NCI-H2081 (cell line): ENCODE measurements around the gene SHFL.

Experiments
- DNase-seq, 2 experiments: peaks; one replicate each; lab custom pipeline; 2025; lab: John Stamatoyannopoulos, UW

Gene SHFL

GRCh38 chr19:10109528-10109927 lies 23.4 kb downstream of the SHFL start:
- DNase-seq: no peak

GRCh38 chr19:10110076-10110971 lies 24.2 kb downstream of the SHFL start:
- no peak for DNase-seq

DNA sequence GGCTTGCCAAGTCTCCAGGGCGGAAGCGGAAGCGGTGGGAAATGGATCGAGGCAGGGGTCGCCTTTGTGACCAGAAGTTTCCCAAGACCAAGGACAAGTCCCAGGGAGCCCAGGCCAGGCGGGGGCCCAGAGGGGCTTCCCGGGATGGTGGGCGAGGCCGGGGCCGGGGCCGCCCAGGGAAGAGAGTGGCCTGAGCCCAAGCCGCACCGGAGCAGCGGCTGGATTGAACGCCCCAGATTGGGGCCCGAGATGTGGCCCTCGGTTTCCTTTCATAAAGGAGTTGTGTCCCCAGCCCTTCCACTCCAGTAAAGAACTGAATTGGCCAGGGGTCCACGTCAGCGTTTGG lies 24.8 kb downstream of the SHFL start:
- no peak for DNase-seq

GRCh38 chr19:10111405-10111811 lies 25.3 kb downstream of the SHFL start, which contains the start of gene P2RY11:
TSS of gene P2RY11 (plus strand) at chr19:10111693. CDS start at chr19:10111722, 29 bp downstream.
- no peak for DNase-seq

GRCh38 chr19:10112037-10112761 lies 26.1 kb downstream of the SHFL start:
- DNase-seq: no peak

DNA sequence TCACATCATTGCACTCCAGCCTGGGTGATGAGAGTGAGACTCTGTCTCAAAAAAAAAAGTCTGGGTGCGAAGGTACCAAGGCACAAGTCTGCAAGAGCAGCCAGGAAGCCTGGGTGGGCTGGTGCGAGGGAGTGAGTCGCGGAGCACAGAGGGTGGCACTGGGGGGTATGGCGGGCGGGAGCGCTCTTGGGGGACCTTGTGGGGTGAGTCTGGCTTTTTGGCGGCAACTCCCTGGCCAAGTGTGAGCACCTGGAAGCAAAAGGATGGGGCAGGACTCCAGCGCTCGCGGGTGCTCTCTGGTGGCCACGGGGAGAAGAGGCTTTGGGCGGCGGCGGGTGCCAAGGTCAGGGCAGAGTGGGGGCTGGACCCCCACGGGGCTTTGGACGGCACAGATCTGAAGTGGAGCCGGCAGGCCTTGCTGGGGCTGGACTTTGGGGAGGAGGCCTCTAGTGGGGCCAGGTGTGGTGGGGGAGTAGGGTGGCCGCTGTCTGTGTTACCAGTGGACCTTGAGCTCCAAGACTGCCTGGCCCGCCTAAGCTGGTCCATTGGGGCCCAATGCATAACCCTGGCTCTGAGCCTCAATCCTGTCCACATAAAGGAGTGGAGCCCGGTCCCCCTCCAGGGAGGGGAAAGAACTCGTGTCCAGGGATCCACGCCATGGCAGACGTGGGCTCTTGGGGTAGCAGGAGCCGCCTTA lies 26.9 kb downstream of the SHFL start:
- DNase-seq: peak; percentile 23 to 43

- no peak for DNase-seq
These were observed 27.5 kb downstream of the SHFL start for GRCh38 chr19:10113592-10113963.

- no peak for DNase-seq
These were observed 28.0 kb downstream of the SHFL start for GRCh38 chr19:10113964-10114650.

- DNase-seq: no peak
These were observed 28.7 kb downstream of the SHFL start for GRCh38 chr19:10114651-10115391.

DNA sequence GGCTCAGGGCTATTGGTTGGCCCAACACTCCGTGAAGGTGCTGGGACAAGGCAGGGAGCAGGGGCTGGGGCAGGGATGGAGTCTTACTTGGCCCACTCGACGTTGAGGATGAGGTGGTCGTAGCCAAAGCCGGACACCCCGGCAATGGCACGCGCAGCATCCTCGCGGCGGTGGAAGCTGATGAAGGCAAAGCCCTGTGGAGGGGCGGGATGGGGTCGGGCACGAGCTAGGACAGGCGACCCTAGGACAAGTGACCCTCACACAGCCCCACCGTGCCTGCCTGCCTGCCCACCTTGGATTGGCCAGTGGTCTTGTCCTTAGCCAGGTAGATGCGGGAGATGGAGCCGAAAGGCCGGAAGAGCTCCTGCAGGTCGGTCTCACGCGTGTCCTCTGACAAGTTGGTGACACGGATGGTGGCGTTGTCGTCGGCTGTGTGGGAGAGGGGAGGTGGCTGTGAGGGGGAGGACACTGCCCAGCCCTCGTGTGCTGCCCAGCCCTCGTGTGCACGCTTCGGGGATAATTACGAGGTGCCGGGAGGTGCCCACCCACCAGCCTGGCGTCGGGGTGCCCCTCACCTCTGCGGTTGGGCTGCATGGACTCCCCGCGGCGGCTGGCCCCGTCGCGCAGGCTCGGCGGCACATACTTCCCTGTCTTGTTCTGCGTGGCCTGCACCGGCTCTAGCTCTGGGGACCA lies 29.4 kb downstream of the SHFL start:
- DNase-seq: no peak

- DNase-seq: no peak
These were observed 30.2 kb downstream of the SHFL start for GRCh38 chr19:10116085-10116865.

GRCh38 chr19:10116866-10117616 lies 30.9 kb downstream of the SHFL start:
- DNase-seq: no peak

DNA sequence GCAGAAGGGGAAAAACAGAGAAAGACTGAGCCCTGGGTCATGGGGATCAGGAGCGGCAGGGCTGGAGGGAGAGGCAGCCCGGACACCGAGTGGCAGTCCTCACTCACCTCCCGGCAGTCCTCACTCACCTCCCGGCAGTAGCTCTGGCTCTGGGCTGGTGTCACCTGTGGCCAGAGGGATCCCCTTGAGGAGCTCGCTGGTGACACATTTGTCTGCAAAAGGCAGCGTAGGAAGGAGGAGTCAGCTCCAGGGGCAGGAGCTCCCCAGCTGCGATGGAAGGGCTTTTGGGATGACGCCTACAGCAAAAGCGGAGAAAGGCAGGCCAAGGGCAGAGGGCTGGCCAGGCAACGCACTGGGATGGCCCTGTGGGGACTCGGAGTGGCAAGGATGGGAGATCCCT lies 32.8 kb downstream of the SHFL start:
- DNase-seq: no peak

GRCh38 chr19:10120538-10121189 lies 34.5 kb downstream of the SHFL start:
- DNase-seq: no peak

- DNase-seq: no peak
These were observed 35.9 kb downstream of the SHFL start for GRCh38 chr19:10122045-10122444.

GRCh38 chr19:10124429-10124828 lies 38.3 kb downstream of the SHFL start:
- DNase-seq: no peak

- no peak for DNase-seq
These were observed 40.1 kb downstream of the SHFL start for GRCh38 chr19:10126213-10126639.

- no peak for DNase-seq
These were observed 46.8 kb downstream of the SHFL start for GRCh38 chr19:10132905-10133304.

- no peak for DNase-seq
These were observed 47.5 kb downstream of the SHFL start for GRCh38 chr19:10133596-10133995.
